CD4-positive, alpha-beta T cell treated with Interleukin-12 subunit alpha and Interleukin-12 subunit beta, for 1 hour (primary cell): ENCODE data around the gene ZNF514.
"Not testable (repeated sequence)": the region's sequence is repeated elsewhere in the genome, so short reads cannot be mapped to it uniquely, and the experiment has no call there.

Experiments
- DNase-seq: peaks from one replicate; pipeline ENCODE4 v3.0.0-alpha.2; 2020

ZNF514 gene

GRCh38 chr2:95121407-95122196, 38.0 kb downstream of the ZNF514 start, which contains the start of gene MRPS5:
Gene MRPS5 (minus strand): TSS chr2:95121808. CDS start chr2:95121791, 17 bp downstream.
- DNase-seq: peak; percentile 84

- no peak for DNase-seq
These were observed 38.6 kb downstream of the ZNF514 start for GRCh38 chr2:95121093-95121406.

- peak; percentile 78 for DNase-seq
These were observed 44.2 kb downstream of the ZNF514 start for GRCh38 chr2:95115418-95115817.

DNA sequence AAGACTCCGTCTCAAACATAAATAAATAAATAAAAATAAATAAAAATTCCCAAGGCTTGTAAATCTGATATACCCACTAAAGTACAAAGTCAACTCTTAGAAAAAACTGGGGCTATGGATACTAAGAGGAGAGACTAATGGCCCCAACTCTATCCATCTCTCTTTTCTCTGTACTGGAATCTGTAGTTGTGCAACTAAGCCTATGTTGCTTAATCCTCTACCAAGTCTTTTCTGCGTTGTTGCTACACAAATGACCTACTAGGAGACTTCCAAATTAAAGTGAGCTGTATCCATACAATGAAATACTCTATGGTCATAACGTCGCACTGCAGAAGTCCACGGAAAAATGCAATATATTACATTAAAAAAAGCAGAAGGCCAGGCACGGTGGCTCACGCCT, 46.2 kb downstream of the ZNF514 start:
- no peak for DNase-seq

DNA sequence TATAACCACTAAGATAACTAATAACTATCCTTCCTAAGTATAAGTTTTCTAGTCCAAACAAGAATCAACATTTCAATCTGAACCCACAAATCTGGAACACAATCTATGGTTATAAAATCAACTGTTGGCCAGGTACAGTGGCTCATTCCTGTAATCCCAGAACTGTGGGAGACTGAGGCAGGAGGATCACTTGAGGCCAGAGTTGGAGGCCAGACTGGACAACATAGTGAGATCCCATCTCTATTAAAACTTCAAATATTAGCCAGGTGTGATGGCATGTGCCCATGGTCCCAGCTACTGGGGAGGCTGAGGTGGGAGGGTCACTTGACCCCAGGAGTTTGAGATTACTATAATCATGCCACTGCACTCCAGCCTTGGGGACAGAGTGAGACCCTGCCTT, 49.3 kb downstream of the ZNF514 start:
- no peak for DNase-seq

- DNase-seq: no peak
These were observed 50.4 kb downstream of the ZNF514 start for GRCh38 chr2:95109260-95109659.

- no peak for DNase-seq
These were observed 53.6 kb downstream of the ZNF514 start for GRCh38 chr2:95106081-95106480.

DNA sequence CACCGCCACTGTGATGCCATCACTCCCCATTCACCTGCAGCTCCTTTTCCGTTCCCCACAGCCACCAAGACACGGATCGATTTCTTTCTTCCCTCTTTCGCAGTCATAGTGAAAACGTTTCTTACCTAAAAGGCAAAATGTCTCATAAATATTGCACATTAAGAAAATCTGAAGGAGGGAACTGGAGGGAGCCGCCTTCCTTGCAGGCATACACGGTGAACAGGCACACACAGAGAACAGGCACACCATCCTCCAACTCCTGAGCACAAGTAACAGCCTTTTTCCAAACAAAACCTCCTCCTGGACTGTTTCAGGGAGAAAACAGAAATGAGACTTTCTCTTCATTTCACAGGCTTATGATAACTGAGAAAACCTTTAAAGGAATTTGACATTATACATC, 55.0 kb downstream of the ZNF514 start:
- no peak for DNase-seq

- no peak for DNase-seq
These were observed 59.7 kb downstream of the ZNF514 start for GRCh38 chr2:95099910-95100309.

- not testable (repeated sequence) for DNase-seq
These were observed 61.4 kb downstream of the ZNF514 start for GRCh38 chr2:95098273-95098672.
